PFSK-1 (cell line): ENCODE measurements around the gene SLC39A8.

Experiments
- POLR2AphosphoS5 ChIP-seq: IDR thresholded peaks from 2 replicates; pipeline ENCODE4 v1.6.1; 2012; ENCODE audit warnings: low read depth, mild to moderate bottlenecking, control low read depth, low read length, moderate library complexity
- REST ChIP-seq, 2 experiments: IDR thresholded peaks; 2 replicates each; pipeline versions ENCODE4 v1.6.1 to v1.8.0; 2011 to 2012; ENCODE audit warnings: low read depth in 2 of 2, low read length in 2 of 2, control low read depth in 1 of 2, inconsistent platforms in 1 of 2, mild to moderate bottlenecking in 1 of 2, moderate library complexity in 1 of 2; ENCODE audit not compliant: insufficient read depth in 1 of 2
- SIN3A ChIP-seq: IDR thresholded peaks from 2 replicates; pipeline ENCODE4 v1.6.1; 2012; ENCODE audit warnings: mild to moderate bottlenecking, low read length, moderate library complexity, borderline replicate concordance; ENCODE audit not compliant: insufficient read depth

GRCh38 chr4:102263024-102263787, 82.1 kb downstream of the SLC39A8 start:
- TF ChIP-seq REST (IDR thresholded peaks at IDR 0.05; ENCODE audit: insufficient read depth in 1 of 2, low read depth in 2 of 2, low read length in 2 of 2), result no peak
- no peak for TF ChIP-seq POLR2AphosphoS5
- no peak for TF ChIP-seq SIN3A
